HuH-7 (cell line): ENCODE results near the gene DNMT1.
A peak's percentile ranks its signal among the peaks of the same experiment; 100 is the strongest.

Source experiments
- DNase-seq: peaks from one replicate; pipeline ENCODE4 v3.0.0; 2011; ENCODE audit warnings: low spot score

Gene DNMT1

DNA sequence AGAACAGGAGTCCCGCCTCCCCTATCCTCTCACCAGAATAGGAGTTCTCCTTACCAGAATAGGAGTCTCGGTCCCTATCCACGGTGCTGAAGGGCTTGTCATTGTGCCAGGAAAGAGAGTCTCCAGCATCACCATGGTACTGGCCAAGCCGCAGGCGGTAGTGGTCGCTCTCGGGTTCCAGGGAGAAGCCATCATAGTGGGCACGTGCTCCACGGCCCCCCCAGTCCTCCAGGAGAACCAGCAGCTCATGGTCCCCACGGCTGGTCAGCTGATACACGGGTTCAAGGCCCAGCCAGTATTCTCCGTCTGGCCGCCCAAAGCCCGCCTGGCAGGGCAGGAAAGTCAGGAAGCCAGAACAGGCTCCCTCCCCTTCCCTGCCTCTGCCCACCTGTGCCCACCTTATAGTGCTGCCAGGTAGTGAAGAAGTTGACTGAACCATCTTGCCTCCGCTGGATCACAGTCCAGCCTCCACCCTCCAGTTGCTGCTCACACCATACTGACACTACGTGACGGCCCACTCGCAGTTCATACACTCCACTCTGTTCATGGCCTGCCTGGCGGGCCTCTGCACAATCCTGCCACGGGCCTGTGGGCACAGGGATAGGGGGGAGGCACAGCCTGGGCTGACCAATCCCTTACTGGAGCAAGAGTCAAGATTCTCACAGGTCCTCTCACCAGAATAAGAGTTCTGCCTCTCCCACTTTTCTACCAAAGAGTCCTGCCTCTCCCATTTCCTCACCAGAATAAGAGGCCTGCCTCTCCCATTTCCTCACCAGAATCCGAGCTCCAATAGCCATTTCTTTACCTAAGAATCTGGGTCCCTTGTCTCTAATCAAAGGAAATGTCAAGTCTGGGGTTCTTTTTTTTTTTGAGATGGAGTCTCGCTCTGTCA, 101.2 kb downstream of the DNMT1 start:
- no peak for DNase-seq

DNA sequence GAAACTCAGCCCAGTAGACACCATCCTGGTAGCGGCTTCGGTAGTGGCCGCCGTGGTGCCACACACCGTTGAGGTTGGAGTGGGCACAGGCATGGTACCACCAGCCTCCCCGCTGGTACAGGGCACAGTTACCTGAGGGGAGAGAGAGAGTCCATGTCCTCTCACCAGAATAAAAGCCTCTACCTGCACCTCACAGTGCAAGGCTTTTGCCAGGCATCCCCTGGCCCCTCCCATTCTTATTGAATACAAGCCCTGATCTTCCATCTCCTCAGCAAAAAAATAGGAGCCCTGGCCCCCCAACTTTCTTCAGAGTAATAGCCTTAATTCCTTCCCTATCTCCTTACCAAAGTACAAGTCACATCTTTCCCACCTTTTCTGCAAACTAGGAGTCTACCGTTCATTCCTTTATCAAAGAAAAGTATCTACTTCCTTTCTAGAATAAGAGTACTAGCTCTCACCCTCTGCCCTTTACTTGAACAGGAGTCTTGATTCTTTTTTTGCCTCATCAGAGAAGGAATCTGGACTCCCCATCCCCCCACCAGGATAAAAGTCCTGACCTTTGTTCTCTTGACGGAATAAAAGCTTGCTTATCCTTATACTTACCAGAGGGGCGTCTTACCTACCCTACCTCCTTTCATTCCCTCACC, 102.0 kb downstream of the DNMT1 start:
- no peak for DNase-seq

DNA sequence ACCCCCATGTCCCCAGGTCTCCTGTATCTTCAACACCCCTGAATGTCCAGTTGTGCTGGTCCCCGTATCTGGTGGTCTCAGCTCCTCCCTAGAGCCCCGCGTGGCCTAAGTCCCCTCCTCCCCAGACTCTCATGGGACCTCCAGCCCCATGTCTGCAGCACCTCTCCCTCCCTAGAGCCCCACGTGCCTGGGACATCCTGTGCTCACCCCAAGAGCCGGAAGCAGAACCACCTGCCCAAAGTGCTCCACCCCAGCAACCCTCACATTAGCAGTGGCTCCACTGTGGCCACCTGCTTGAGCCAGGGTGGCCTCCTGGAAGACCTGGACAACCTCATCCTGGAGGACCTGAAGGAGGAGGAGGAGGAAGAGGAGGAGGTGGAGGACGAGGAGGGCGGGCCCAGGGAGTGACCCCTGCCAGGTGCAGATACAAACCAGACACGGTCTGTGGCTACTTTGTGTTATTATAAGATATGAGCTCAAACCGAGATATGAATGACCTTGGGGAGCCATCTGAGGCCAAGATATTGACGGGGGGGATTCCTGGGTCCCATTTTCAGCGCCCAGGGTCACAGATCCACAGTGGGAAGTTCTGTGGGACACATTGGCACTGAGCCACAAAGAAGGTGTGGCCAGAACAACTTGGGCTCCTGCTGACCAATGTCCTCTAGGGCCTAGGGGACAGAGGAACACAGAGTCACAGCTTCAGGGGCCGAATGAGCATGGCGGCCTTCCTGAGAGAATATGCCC, 102.7 kb downstream of the DNMT1 start:
- no peak for DNase-seq

DNA sequence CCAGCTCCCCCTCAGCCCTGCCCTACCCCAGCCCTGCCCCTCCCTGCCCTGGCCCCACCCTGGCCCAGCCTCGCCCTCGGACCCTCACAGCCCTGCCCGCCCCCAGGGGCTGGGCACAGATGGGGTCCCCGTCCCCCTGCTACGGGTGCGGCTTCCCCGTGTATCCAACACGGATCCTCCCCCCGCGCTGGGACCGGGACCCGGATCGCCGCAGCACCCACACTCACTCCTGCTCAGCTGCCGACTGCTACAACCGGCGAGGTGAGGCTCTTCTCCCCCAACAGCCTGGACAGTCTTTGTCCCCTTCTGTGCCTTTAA, 103.4 kb downstream of the DNMT1 start:
- no peak for DNase-seq

DNA sequence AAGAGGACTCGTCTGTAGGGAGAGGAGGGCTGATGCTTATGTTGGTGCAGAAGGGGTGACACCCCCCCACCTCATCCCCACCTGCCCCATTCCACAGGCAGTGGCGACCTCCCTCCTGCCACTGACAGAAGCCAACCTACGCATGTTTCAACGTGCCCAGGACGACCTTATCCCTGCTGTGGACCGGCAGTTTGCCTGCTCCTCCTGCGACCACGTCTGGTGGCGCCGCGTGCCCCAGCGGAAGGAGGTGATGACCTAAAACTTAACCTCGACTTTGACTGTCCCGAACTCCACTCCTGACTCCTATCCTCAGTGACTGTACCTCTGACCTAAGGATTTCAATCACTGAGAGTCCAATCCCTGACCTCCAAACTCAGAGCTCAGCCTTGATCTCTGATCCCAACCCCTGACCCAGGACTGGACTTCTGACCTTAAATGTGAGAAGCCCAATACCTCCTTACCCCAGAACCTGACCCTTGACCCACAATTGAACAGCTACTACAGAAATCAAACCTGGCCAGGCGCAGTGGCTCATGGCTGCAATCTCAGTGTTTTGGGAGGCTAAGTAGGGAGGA, 104.9 kb downstream of the DNMT1 start:
- no peak for DNase-seq

DNA sequence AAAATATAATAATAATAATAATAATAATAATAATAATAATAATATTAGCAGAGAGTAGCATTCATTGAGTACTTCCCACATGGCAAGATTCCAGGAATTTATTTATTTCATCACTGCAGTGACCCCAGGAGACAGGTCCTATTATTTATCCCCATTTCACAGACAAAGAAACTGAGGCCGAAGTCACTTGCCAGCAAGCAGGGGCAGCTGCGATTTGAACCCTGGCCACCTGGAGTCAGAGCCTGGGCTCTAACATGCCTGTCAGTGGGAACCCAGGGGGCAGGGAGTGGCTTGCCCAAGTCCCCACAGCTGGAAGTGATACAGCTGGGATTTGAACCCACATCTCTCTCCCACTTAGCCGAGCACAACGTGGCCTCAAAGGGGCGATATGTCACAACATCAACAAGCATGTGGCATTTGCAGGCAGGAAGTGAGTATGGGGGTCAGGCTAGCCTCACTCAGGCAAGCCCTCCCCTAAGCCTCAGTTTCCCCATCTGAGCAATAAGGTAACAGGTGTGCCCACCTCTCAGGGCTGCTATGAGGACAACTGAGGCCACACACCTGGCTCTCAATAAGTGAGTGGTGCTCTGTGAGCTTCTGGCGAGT, 105.7 kb downstream of the DNMT1 start:
- DNase-seq, result no peak

DNA sequence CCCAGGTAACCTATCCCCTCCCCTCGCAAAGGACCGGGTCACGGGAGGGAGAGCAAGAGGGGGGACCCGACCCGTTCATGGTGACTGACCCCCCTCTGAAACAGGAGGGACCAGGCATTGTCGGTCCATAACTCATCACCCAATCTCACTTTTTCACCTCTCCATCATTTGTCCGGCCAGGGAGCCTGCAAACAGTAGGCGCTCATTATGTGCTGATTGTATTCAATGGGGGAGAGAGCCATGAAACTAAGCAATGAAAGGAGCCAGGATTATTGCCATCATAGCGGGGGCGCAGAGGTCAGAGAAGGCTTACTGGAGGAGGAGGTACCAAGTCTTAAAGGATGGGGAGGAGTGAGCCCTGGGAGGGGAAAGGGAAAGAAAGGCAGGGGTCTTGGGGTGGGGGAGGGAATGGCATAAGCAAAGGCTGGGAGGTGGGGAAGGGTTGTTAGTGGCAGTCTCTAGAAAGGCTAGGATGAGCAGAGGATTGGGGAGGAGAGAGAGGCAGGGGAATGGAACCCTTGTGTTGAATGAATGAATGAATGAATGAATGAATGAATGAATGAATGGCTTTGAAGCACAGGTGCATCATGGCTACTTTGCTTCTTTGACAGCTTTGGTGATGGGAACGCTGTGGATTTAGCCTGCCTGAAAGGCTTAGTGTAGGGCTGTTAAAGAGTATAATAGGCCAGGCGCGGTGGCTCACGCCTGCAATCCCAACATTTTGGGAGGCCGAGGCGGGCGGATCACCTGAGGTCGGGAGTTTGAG, 107.3 kb downstream of the DNMT1 start:
- DNase-seq, result no peak

DNA sequence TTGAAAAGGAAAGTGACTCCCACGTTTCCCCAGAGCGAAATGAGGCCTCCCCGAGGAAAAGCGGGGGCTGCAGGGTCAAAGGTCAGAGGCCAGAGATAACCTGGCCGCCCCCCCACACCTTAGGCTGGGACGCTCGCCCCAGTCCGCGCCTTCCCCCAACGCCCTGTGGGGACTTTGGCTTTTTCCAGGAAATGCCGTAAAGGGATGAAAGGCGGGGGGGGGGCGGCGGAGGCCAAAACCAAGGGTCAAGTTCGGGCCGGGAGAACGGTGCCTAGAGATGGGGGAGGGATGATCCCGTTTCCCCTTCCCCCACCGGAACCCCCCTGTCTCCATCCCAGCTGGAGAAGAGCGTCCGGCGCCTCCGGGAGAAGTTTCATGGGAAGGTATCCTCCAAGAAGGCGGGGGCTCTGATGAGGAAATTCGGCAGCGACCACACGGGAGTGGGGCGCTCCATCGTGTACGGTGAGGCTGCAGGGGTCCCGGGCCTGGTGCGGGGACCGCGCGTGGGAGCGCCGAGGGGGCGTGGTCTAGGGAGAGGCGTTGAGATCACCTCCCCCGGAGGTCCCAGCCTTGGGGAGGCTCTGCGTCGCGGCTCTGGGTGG, 108.1 kb downstream of the DNMT1 start:
- no peak for DNase-seq

DNA sequence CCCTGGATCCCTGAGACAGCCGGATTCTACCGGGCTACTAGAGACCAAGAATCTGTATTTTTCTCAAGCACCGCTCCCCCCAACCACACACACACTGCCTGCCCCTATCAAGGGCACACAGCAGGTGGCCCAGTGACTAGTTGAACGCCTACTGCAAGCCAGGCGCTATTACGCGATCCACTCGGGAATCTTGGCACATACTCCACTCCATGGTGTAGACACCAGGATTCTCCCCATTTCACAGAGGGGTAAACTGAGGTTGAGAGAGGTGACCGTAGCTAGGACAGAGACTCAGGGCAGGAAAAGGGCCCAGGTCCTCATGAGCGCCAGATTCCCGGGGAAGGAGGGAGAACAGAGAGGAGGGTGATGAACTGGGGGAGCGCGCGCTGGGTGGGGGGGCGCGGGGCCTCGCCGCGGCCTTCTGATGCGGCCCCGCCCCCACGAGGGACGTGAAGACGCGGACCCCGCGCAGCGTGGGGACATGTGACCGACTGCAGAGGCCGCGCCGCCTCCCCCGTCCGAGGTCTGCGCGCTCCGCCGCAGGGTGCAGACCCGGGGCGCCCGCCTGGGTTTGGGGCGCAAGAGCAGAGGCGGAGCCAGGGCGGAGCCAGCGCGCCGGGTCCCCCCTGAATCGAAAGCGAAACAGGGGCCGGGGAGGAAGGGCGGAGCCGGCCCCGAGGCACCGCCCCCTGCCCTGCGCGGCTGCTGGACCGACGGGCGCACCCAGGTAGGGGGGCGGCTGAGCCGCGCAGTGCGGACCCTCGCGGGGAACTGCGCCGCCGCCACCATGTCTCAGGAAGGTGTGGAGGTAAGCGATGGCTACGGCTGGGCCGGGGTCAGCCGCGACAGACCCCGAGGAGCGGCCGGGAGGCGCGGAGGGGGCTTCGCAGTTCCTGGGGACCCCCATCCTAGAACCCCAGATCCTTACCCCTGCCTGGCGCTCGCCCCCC, 108.8 kb downstream of the DNMT1 start, which contains the start of gene SHFL:
TSS of gene SHFL (plus strand) at position 677 of the 950 bp plus-strand sequence. CDS start at position 788, 111 bp downstream.
- peak; percentile 83 for DNase-seq

DNA sequence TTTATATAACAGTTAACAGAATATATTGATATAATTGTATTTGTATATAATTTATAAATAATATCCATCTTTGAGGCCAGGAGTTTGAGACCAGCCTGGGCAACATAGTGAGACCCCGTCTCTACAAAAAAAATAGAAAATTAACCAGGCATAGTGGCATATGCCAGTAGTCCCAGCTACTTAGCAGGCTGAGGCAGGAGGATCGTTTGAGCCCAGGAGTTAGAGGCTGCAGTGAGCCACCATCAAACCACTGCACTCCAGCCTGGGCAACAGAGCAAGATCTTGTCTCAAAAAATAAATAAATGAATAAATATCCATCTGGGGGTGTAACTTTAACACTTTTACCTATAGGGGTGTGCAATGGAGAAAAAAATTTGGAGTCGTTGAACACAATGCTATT, 110.0 kb downstream of the DNMT1 start:
- no peak for DNase-seq

DNA sequence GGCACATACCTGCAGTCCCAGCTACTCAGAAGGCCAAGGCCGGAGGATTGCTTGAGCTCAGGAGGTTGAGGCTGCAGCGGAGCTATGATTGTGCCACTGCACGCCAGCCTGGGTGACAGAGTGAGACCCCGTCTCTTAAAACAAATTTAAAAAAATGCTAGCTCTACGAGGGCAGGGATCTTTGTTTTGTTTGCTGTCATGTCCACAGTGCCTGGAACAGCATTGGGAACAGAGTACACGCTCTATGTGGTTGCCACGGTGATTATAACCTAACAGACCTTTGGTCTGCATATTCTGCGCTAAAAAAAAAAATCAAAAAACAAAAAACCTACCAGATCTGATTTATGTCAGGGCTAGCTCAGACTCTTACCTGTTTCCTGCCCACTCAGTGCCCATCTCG, 110.8 kb downstream of the DNMT1 start:
- no peak for DNase-seq
